ENCODE results near the gene ALG1L2. TPM values are rescaled to one million over a fixed set of nuclear protein-coding genes. Genes with fewer than 3 reads are reported as not detected.
"Not testable (repeated sequence)": the region's sequence is repeated elsewhere in the genome, so short reads cannot be mapped to it uniquely, and the experiment has no call there.

ALG1L2 gene, protein sequence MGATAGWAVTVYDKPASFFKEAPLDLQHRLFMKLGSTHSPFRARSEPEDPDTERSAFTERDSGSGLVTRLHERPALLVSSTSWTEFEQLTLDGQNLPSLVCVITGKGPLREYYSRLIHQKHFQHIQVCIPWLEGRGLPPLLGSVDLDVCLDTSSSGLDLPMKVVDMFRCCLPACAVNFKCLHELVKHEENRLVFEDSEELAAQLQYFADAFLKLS
- polyA plus RNA-seq (2012; rRNA removed): not detected in 2 replicates
- not detected in 2 replicates for polyA plus RNA-seq (2012; cell fraction: cytosol; rRNA removed)
- polyA plus RNA-seq (2012; cell fraction: nucleus; rRNA removed): 0.19 TPM in 1 of 2 replicates, not detected in the other

DNA sequence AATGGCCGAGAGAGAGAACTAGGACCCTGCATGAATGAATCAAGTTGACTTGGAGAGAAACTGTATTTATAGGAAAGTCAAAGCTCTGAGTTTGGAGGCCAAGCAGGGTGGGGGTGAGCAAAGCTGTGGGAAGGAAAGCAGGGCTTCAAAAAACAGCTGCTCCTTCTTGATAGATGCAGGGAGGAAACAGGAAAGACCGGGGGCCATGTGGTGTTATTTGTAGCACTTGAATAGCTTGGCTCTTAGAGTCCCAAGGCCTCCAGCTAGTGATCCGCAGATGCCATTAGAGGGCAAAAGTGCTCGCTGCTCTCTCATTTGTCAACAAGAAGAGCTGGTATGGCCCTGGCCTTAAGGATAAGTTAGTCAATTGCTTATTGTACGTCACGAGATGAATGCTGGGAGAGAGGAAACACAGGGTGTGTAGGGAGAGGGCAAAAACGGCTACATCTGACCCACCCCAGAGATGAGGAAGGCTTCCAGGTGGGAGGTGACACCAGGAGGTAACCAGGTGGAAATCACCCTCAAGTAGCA, at the start of gene ALG1L2:
TSS of gene ALG1L2 (plus strand) at position 481 of the 531 bp plus-strand sequence. CDS start 186 bp downstream, outside the sequence.
- no peaks in the 10 kb centered on the region for H3K36me3 ChIP-seq (replicated peaks in 1 of 2; ENCODE audit: control insufficient read depth in 1 of 2, insufficient read depth in 2 of 2, low read length in 1 of 2)
- no peak within 1 kb of the TSS for H3K4me2 ChIP-seq
- no peak within 1 kb of the TSS for H2AFZ ChIP-seq (ENCODE audit: low read depth)
- no peaks in the 10 kb centered on the region for H3K9me2 ChIP-seq
- no peak within 1 kb of the TSS for H3K4me3 ChIP-seq (ENCODE audit: low read depth in 2 of 2, low read length in 1 of 2)
- 41% methylated on average over 7 of the region's 7 CpGs for WGBS (ENCODE audit: low lambda C conversion rate)
- CTCF ChIA-PET: interaction anchor here (1.1 kb wide), 1 partner anchor 89 kb away, joined by 3 read pairs; no protein-coding TSS in a partner anchor
- no peaks in the 10 kb centered on the region for H3F3A ChIP-seq (replicated peaks; ENCODE audit: insufficient read depth)
- no peak within 1 kb of the TSS for H3K27ac ChIP-seq (ENCODE audit: low read depth in 2 of 2, low read length in 1 of 2)
- no peak for TF ChIP-seq POLR2AphosphoS5 (IDR thresholded peaks at IDR 0.05; ENCODE audit: low read depth, low read length)
- no peak for TF ChIP-seq RAD21 (IDR thresholded peaks at IDR 0.05; ENCODE audit: low read length)
- TF ChIP-seq, protein P1, sequence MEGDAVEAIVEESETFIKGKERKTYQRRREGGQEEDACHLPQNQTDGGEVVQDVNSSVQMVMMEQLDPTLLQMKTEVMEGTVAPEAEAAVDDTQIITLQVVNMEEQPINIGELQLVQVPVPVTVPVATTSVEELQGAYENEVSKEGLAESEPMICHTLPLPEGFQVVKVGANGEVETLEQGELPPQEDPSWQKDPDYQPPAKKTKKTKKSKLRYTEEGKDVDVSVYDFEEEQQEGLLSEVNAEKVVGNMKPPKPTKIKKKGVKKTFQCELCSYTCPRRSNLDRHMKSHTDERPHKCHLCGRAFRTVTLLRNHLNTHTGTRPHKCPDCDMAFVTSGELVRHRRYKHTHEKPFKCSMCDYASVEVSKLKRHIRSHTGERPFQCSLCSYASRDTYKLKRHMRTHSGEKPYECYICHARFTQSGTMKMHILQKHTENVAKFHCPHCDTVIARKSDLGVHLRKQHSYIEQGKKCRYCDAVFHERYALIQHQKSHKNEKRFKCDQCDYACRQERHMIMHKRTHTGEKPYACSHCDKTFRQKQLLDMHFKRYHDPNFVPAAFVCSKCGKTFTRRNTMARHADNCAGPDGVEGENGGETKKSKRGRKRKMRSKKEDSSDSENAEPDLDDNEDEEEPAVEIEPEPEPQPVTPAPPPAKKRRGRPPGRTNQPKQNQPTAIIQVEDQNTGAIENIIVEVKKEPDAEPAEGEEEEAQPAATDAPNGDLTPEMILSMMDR (IDR thresholded peaks at IDR 0.05): no peak
- TF ChIP-seq MAX (IDR thresholded peaks at IDR 0.05; ENCODE audit: low read depth): no peak
- DNase-seq: no peak
- no peaks in the 10 kb centered on the region for H3K4me1 ChIP-seq (ENCODE audit: control insufficient read depth in 1 of 2, insufficient read depth in 2 of 2, low read depth in 1 of 2, low read length in 1 of 2)
- H4K20me1 ChIP-seq (ENCODE audit: insufficient read depth): no peaks in the 10 kb centered on the region
- no peaks in the 10 kb centered on the region; the same call in 1 of the 2 replicates for H3K27me3 ChIP-seq (ENCODE audit: insufficient read depth)
- no peak within 1 kb of the TSS for H3K9ac ChIP-seq
- H3K9me3 ChIP-seq: no peaks in the 10 kb centered on the region
- no peaks in the 10 kb centered on the region for H3K79me2 ChIP-seq (ENCODE audit: insufficient read depth)
- POLR2A ChIA-PET: no interaction called here

GRCh38 chr3:130037126-130037815, 44.4 kb upstream of the ALG1L2 start:
- H3K4me2 ChIP-seq; H2AFZ ChIP-seq (ENCODE audit: low read depth); H3K9me3 ChIP-seq; H3K79me2 ChIP-seq (ENCODE audit: insufficient read depth); H3K27ac ChIP-seq (ENCODE audit: low read depth in 2 of 2, low read length in 1 of 2); DNase-seq; H4K20me1 ChIP-seq (ENCODE audit: insufficient read depth); H3F3A ChIP-seq (replicated peaks; ENCODE audit: insufficient read depth); H3K36me3 ChIP-seq (replicated peaks in 1 of 2; ENCODE audit: control insufficient read depth in 1 of 2, insufficient read depth in 2 of 2, low read length in 1 of 2); H3K4me1 ChIP-seq (ENCODE audit: control insufficient read depth in 1 of 2, insufficient read depth in 2 of 2, low read depth in 1 of 2, low read length in 1 of 2); H3K4me3 ChIP-seq (ENCODE audit: low read depth in 2 of 2, low read length in 1 of 2); POLR2A ChIA-PET; CTCF ChIA-PET; H3K27me3 ChIP-seq (ENCODE audit: insufficient read depth); H3K9me2 ChIP-seq; H3K9ac ChIP-seq: not testable (repeated sequence)
- whole genome bisulfite sequencing (ENCODE audit: low lambda C conversion rate): 31% methylated on average over 13 of the region's 13 CpGs

- DNase-seq; POLR2A ChIA-PET; H3K27me3 ChIP-seq (ENCODE audit: insufficient read depth); H3K79me2 ChIP-seq (ENCODE audit: insufficient read depth); H3K36me3 ChIP-seq (replicated peaks in 1 of 2; ENCODE audit: control insufficient read depth in 1 of 2, insufficient read depth in 2 of 2, low read length in 1 of 2); H3K9ac ChIP-seq; H4K20me1 ChIP-seq (ENCODE audit: insufficient read depth); CTCF ChIA-PET; H3K9me2 ChIP-seq; H3K9me3 ChIP-seq; H3K4me2 ChIP-seq; H3F3A ChIP-seq (replicated peaks; ENCODE audit: insufficient read depth); H3K4me3 ChIP-seq (ENCODE audit: low read depth in 2 of 2, low read length in 1 of 2); H2AFZ ChIP-seq (ENCODE audit: low read depth); H3K27ac ChIP-seq (ENCODE audit: low read depth in 2 of 2, low read length in 1 of 2); H3K4me1 ChIP-seq (ENCODE audit: control insufficient read depth in 1 of 2, insufficient read depth in 2 of 2, low read depth in 1 of 2, low read length in 1 of 2): not testable (repeated sequence)
- 13% methylated on average over 1 of the region's 3 CpGs for WGBS (ENCODE audit: low lambda C conversion rate)
Measured at GRCh38 chr3:130042736-130043135, 38.9 kb upstream of the ALG1L2 start.

GRCh38 chr3:130043658-130044057, 38.0 kb upstream of the ALG1L2 start:
- H4K20me1 ChIP-seq (ENCODE audit: insufficient read depth); H3K9me3 ChIP-seq; CTCF ChIA-PET; H3K4me2 ChIP-seq; H3K4me1 ChIP-seq (ENCODE audit: control insufficient read depth in 1 of 2, insufficient read depth in 2 of 2, low read depth in 1 of 2, low read length in 1 of 2); H3K36me3 ChIP-seq (replicated peaks in 1 of 2; ENCODE audit: control insufficient read depth in 1 of 2, insufficient read depth in 2 of 2, low read length in 1 of 2); H3K27me3 ChIP-seq (ENCODE audit: insufficient read depth); H3K4me3 ChIP-seq (ENCODE audit: low read depth in 2 of 2, low read length in 1 of 2); H3K79me2 ChIP-seq (ENCODE audit: insufficient read depth); H3F3A ChIP-seq (replicated peaks; ENCODE audit: insufficient read depth); H2AFZ ChIP-seq (ENCODE audit: low read depth); H3K9me2 ChIP-seq; DNase-seq; H3K27ac ChIP-seq (ENCODE audit: low read depth in 2 of 2, low read length in 1 of 2); POLR2A ChIA-PET; H3K9ac ChIP-seq: not testable (repeated sequence)
- WGBS (ENCODE audit: low lambda C conversion rate): 35% methylated on average over 4 of the region's 6 CpGs

All from SK-N-SH (cell line).